Measurements from ENCODE around the gene PHACTR1. TPM values are rescaled to one million over a fixed set of nuclear protein-coding genes. Genes with fewer than 3 reads are reported as not detected.

Gene PHACTR1
- total and polyA plus RNA-seq, 2 experiments from 2014 or later = 11.2 to 33.9 TPM

- H3K36me3 ChIP-seq = no peaks in the 10 kb centered on the region
- H3K27ac ChIP-seq = no peak overlapping the region
- H3K27me3 ChIP-seq = peaks cover 7% of the 10 kb centered on the region
- DNase-seq (ENCODE audit: low read depth in 1 of 2, low spot score in 1 of 2) = no peak
- no peak for TF ChIP-seq CTCF (IDR thresholded peaks at IDR 0.05; ENCODE audit: low read depth, low read length)
- no peaks in the 10 kb centered on the region for H3K4me1 ChIP-seq (ENCODE audit: low read depth)
- H3K9me3 ChIP-seq (ENCODE audit: low read depth) = no peaks in the 10 kb centered on the region
- no peak overlapping the region for H3K4me3 ChIP-seq
These were observed 18.3 kb upstream of the PHACTR1 start for GRCh38 chr6:12698298-12698697.

- Histone ChIP-seq H3K27ac (no peak overlapping the region), H3K27me3 (peaks cover 7% of the 10 kb centered on the region), H3K9me3 (ENCODE audit: low read depth) (no peaks in the 10 kb centered on the region), H3K4me3 (no peak overlapping the region), H3K4me1 (ENCODE audit: low read depth) (no peaks in the 10 kb centered on the region), H3K36me3 (no peaks in the 10 kb centered on the region)
- DNase-seq (ENCODE audit: low read depth in 1 of 2, low spot score in 1 of 2) = no peak
- TF ChIP-seq CTCF (IDR thresholded peaks at IDR 0.05; ENCODE audit: low read depth, low read length) = no peak
These were observed 11.6 kb upstream of the PHACTR1 start for GRCh38 chr6:12704946-12705345.

DNA sequence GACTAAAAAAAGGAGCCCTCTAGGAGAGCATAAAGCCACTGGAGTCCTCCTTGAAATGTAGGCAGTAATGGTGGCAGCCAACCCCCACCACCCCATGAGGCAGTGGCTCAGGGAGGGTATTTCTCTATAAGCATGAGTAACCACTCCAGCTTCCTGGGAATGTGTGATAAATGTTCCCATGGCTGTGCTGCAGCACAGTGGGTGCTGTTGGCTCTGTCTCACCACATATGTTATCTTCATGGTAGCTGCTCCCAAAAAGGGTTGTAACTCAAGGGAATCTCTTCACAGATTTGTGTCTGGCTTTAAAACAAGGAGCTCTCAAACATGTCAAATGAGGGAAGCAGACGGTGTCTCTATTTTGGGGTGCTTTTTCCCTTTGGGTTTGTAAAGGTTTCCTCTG, 7.5 kb upstream of the PHACTR1 start:
- peak in 1 of 2 donors; percentile 67 for DNase-seq (ENCODE audit: low read depth in 1 of 2, low spot score in 1 of 2)

DNA sequence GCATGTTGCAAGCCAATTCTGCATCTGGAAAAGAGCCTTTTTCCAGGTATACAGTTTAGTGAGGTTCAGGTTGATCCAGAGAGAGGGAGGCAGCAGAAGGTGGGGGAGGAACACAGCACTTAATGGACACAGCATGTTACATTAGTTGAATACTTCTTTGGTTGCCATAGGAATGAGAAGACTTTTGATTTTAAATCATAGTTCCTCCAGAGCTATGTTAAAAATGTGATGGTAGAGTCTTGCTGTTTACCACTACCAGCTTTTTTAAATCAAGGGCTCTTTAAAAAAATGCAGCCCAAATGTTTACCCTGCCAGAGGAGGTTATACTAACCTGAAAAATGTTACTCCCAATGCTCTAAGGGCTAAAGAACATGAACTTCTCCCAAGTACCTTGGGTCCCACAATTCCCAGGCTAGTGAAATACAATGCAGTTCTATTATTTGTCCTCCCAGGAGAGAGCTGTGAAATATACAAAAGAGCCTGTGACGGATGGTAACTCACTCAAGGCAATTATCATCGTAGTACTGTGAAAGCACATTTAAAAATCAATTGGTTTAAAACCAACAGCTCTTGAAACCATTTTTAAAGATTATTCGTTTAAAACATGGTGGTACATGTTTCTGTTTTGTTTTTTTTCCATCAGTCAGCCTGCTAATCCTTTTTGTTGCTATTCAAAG, 6.9 kb upstream of the PHACTR1 start:
- Histone ChIP-seq H3K4me3 (no peak overlapping the region), H3K4me1 (ENCODE audit: low read depth) (no peaks in the 10 kb centered on the region), H3K27ac (no peak overlapping the region), H3K36me3 (no peaks in the 10 kb centered on the region), H3K9me3 (ENCODE audit: low read depth) (no peaks in the 10 kb centered on the region), H3K27me3 (peaks cover 8% of the 10 kb centered on the region)
- DNase-seq (ENCODE audit: low read depth in 1 of 2, low spot score in 1 of 2) = no peak
- no peak for TF ChIP-seq CTCF (IDR thresholded peaks at IDR 0.05; ENCODE audit: low read depth, low read length)

More for the DNA sequence above, 7.5 kb upstream of the PHACTR1 start:
- no peak overlapping the region for H3K27ac ChIP-seq
- TF ChIP-seq CTCF (IDR thresholded peaks at IDR 0.05; ENCODE audit: low read depth, low read length) = no peak
- H3K4me1 ChIP-seq (ENCODE audit: low read depth) = no peaks in the 10 kb centered on the region
- H3K27me3 ChIP-seq = peaks cover 8% of the 10 kb centered on the region
- no peaks in the 10 kb centered on the region for H3K9me3 ChIP-seq (ENCODE audit: low read depth)
- no peaks in the 10 kb centered on the region for H3K36me3 ChIP-seq
- no peak overlapping the region for H3K4me3 ChIP-seq

DNA sequence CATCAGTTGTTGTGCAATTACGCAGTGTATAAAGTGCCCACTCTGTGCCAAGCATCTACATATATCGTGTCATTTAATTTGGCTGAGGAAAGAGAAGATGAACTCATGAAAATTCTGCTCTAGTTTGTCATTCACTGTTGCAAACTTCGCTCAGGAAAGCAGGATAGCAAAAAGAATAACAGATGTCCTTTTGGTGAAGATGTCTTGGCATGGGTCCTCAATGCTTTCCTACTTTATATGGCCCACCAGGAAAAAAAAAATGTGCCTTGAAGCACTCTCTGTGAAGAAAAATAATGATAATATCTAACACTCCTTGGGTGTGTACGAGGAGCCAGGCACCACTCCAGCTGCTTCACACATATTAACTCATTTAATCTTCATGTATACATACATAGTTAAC, 5.6 kb upstream of the PHACTR1 start:
- no peak for TF ChIP-seq CTCF (IDR thresholded peaks at IDR 0.05; ENCODE audit: low read depth, low read length)
- Histone ChIP-seq H3K4me1 (ENCODE audit: low read depth) (no peaks in the 10 kb centered on the region), H3K27ac (no peak overlapping the region)

More for the DNA sequence above, 5.6 kb upstream of the PHACTR1 start:
- H3K27me3 ChIP-seq = peaks cover 8% of the 10 kb centered on the region
- H3K4me3 ChIP-seq = no peak overlapping the region
- DNase-seq (ENCODE audit: low read depth in 1 of 2, low spot score in 1 of 2) = no peak
- no peaks in the 10 kb centered on the region for H3K9me3 ChIP-seq (ENCODE audit: low read depth)
- H3K36me3 ChIP-seq = no peaks in the 10 kb centered on the region
